SHP77 (cell line): Measurements from ENCODE around the gene LRRC7.
"Not testable (repeated sequence)": the region's sequence is repeated elsewhere in the genome, so short reads cannot be mapped to it uniquely, and the experiment has no call there.

Experiments
- DNase-seq, 2 experiments: peaks; one replicate each; lab custom pipeline; 2025; lab: John Stamatoyannopoulos, UW

LRRC7 gene

GRCh38 chr1:69697340-69697739 is 129.6 kb downstream of the LRRC7 start:
- no peak for DNase-seq

GRCh38 chr1:69700770-69701169 is 133.0 kb downstream of the LRRC7 start:
- DNase-seq, result peak; percentile 8 to 41

GRCh38 chr1:69702085-69702484 is 134.4 kb downstream of the LRRC7 start:
- no peak for DNase-seq

GRCh38 chr1:69706473-69706872 is 138.8 kb downstream of the LRRC7 start:
- no peak for DNase-seq

GRCh38 chr1:69707103-69707502 is 139.4 kb downstream of the LRRC7 start:
- DNase-seq, result peak in 1 of 2 experiments; percentile 62

GRCh38 chr1:69710484-69711189 is 142.9 kb downstream of the LRRC7 start:
- no peak for DNase-seq

GRCh38 chr1:69711190-69711930 is 143.6 kb downstream of the LRRC7 start:
- no peak for DNase-seq

GRCh38 chr1:69717834-69718233 is 150.1 kb downstream of the LRRC7 start:
- DNase-seq, result not testable (repeated sequence)

GRCh38 chr1:69728206-69728605 is 160.5 kb downstream of the LRRC7 start:
- DNase-seq, result no peak

- no peak for DNase-seq
Measured at GRCh38 chr1:69733061-69733460, 165.3 kb downstream of the LRRC7 start.

- DNase-seq, result peak; percentile 47 to 50
Measured at GRCh38 chr1:69737527-69738185, 169.9 kb downstream of the LRRC7 start.

- no peak for DNase-seq
Measured at GRCh38 chr1:69738458-69739250, 170.9 kb downstream of the LRRC7 start.

- DNase-seq, result no peak
Measured at GRCh38 chr1:69739251-69739605, 171.5 kb downstream of the LRRC7 start.

GRCh38 chr1:69743146-69743545 is 175.4 kb downstream of the LRRC7 start:
- no peak for DNase-seq

GRCh38 chr1:69744381-69744780 is 176.7 kb downstream of the LRRC7 start:
- no peak for DNase-seq

- no peak for DNase-seq
Measured at GRCh38 chr1:69747207-69747606, 179.5 kb downstream of the LRRC7 start.

GRCh38 chr1:69750638-69751037 is 182.9 kb downstream of the LRRC7 start:
- no peak for DNase-seq

- no peak for DNase-seq
Measured at GRCh38 chr1:69752831-69753230, 185.1 kb downstream of the LRRC7 start.

GRCh38 chr1:69754521-69754920 is 186.8 kb downstream of the LRRC7 start:
- DNase-seq, result no peak

- no peak for DNase-seq
Measured at GRCh38 chr1:69755647-69756046, 187.9 kb downstream of the LRRC7 start.

GRCh38 chr1:69765951-69766350 is 198.2 kb downstream of the LRRC7 start:
- DNase-seq, result no peak
